ENCODE measurements around the gene MYRIP. TPM values are rescaled to one million over a fixed set of nuclear protein-coding genes. Genes with fewer than 3 reads are reported as not detected.
"Not testable (repeated sequence)": the region's sequence is repeated elsewhere in the genome, so short reads cannot be mapped to it uniquely, and the experiment has no call there.

The MYRIP gene
- total RNA-seq, 1 donor = not detected

GRCh38 chr3:40044487-40044886 is 235.1 kb downstream of the MYRIP start:
- Histone ChIP-seq H3K27me3 (ENCODE audit: insufficient read depth, low read length) (no peaks in the 10 kb centered on the region), H3K4me3 (ENCODE audit: low read length) (no peak overlapping the region), H3K9me3 (ENCODE audit: low read depth, low read length) (no peaks in the 10 kb centered on the region), H3K4me1 (ENCODE audit: insufficient read depth, low read length) (no peaks in the 10 kb centered on the region)

GRCh38 chr3:40045051-40045450 is 235.6 kb downstream of the MYRIP start:
- no peaks in the 10 kb centered on the region for H3K9me3 ChIP-seq (ENCODE audit: low read depth, low read length)
- H3K27me3 ChIP-seq (ENCODE audit: insufficient read depth, low read length) = no peaks in the 10 kb centered on the region
- H3K4me1 ChIP-seq (ENCODE audit: insufficient read depth, low read length) = no peaks in the 10 kb centered on the region
- no peak overlapping the region for H3K4me3 ChIP-seq (ENCODE audit: low read length)

GRCh38 chr3:40046149-40046548 is 236.7 kb downstream of the MYRIP start:
- no peak overlapping the region for H3K4me3 ChIP-seq (ENCODE audit: low read length)
- no peaks in the 10 kb centered on the region for H3K4me1 ChIP-seq (ENCODE audit: insufficient read depth, low read length)

GRCh38 chr3:40047406-40047805 is 238.0 kb downstream of the MYRIP start:
- Histone ChIP-seq H3K27me3 (ENCODE audit: insufficient read depth, low read length) (no peaks in the 10 kb centered on the region), H3K4me1 (ENCODE audit: insufficient read depth, low read length) (no peaks in the 10 kb centered on the region), H3K4me3 (ENCODE audit: low read length) (no peak overlapping the region), H3K9me3 (ENCODE audit: low read depth, low read length) (no peaks in the 10 kb centered on the region)

More at GRCh38 chr3:40046149-40046548, 236.7 kb downstream of the MYRIP start:
- no peaks in the 10 kb centered on the region for H3K27me3 ChIP-seq (ENCODE audit: insufficient read depth, low read length)
- no peaks in the 10 kb centered on the region for H3K9me3 ChIP-seq (ENCODE audit: low read depth, low read length)

- no peaks in the 10 kb centered on the region for H3K27me3 ChIP-seq (ENCODE audit: insufficient read depth, low read length)
- H3K9me3 ChIP-seq (ENCODE audit: low read depth, low read length) = no peaks in the 10 kb centered on the region
- no peak overlapping the region for H3K4me3 ChIP-seq (ENCODE audit: low read length)
- H3K4me1 ChIP-seq (ENCODE audit: insufficient read depth, low read length) = no peaks in the 10 kb centered on the region
These were observed 244.3 kb downstream of the MYRIP start for GRCh38 chr3:40053663-40054062.

- Histone ChIP-seq H3K4me3 (ENCODE audit: low read length) (no peak overlapping the region), H3K27me3 (ENCODE audit: insufficient read depth, low read length) (no peaks in the 10 kb centered on the region), H3K9me3 (ENCODE audit: low read depth, low read length) (no peaks in the 10 kb centered on the region), H3K4me1 (ENCODE audit: insufficient read depth, low read length) (no peaks in the 10 kb centered on the region)
These were observed 245.3 kb downstream of the MYRIP start for GRCh38 chr3:40054568-40055222.

GRCh38 chr3:40055361-40055760 is 246.0 kb downstream of the MYRIP start:
- no peak overlapping the region for H3K4me3 ChIP-seq (ENCODE audit: low read length)
- no peaks in the 10 kb centered on the region for H3K27me3 ChIP-seq (ENCODE audit: insufficient read depth, low read length)
- H3K4me1 ChIP-seq (ENCODE audit: insufficient read depth, low read length) = no peaks in the 10 kb centered on the region
- no peaks in the 10 kb centered on the region for H3K9me3 ChIP-seq (ENCODE audit: low read depth, low read length)

GRCh38 chr3:40055956-40056355 is 246.5 kb downstream of the MYRIP start:
- H3K4me3 ChIP-seq (ENCODE audit: low read length) = no peak overlapping the region
- no peaks in the 10 kb centered on the region for H3K9me3 ChIP-seq (ENCODE audit: low read depth, low read length)
- no peaks in the 10 kb centered on the region for H3K4me1 ChIP-seq (ENCODE audit: insufficient read depth, low read length)
- H3K27me3 ChIP-seq (ENCODE audit: insufficient read depth, low read length) = no peaks in the 10 kb centered on the region

- H3K27me3 ChIP-seq (ENCODE audit: insufficient read depth, low read length) = no peaks in the 10 kb centered on the region
- no peak overlapping the region for H3K4me3 ChIP-seq (ENCODE audit: low read length)
- H3K4me1 ChIP-seq (ENCODE audit: insufficient read depth, low read length) = no peaks in the 10 kb centered on the region
- no peaks in the 10 kb centered on the region for H3K9me3 ChIP-seq (ENCODE audit: low read depth, low read length)
These were observed 247.7 kb downstream of the MYRIP start for GRCh38 chr3:40057077-40057476.

GRCh38 chr3:40057786-40058185 is 248.4 kb downstream of the MYRIP start:
- H3K9me3 ChIP-seq (ENCODE audit: low read depth, low read length) = no peaks in the 10 kb centered on the region
- H3K4me1 ChIP-seq (ENCODE audit: insufficient read depth, low read length) = no peaks in the 10 kb centered on the region
- no peak overlapping the region for H3K4me3 ChIP-seq (ENCODE audit: low read length)
- H3K27me3 ChIP-seq (ENCODE audit: insufficient read depth, low read length) = no peaks in the 10 kb centered on the region

- Histone ChIP-seq H3K4me1 (ENCODE audit: insufficient read depth, low read length) (no peaks in the 10 kb centered on the region), H3K4me3 (ENCODE audit: low read length) (no peak overlapping the region), H3K27me3 (ENCODE audit: insufficient read depth, low read length) (no peaks in the 10 kb centered on the region), H3K9me3 (ENCODE audit: low read depth, low read length) (no peaks in the 10 kb centered on the region)
These were observed 259.2 kb downstream of the MYRIP start for GRCh38 chr3:40068636-40069035.

GRCh38 chr3:40070816-40071215 is 261.4 kb downstream of the MYRIP start:
- Histone ChIP-seq H3K27me3 (ENCODE audit: insufficient read depth, low read length) (no peaks in the 10 kb centered on the region), H3K9me3 (ENCODE audit: low read depth, low read length) (no peaks in the 10 kb centered on the region), H3K4me3 (ENCODE audit: low read length) (no peak overlapping the region), H3K4me1 (ENCODE audit: insufficient read depth, low read length) (no peaks in the 10 kb centered on the region)

GRCh38 chr3:40071683-40072238 is 262.4 kb downstream of the MYRIP start:
- H3K4me1 ChIP-seq (ENCODE audit: insufficient read depth, low read length) = no peaks in the 10 kb centered on the region
- H3K9me3 ChIP-seq (ENCODE audit: low read depth, low read length) = no peaks in the 10 kb centered on the region
- H3K27me3 ChIP-seq (ENCODE audit: insufficient read depth, low read length) = no peaks in the 10 kb centered on the region
- H3K4me3 ChIP-seq (ENCODE audit: low read length) = no peak overlapping the region

- Histone ChIP-seq H3K4me1 (ENCODE audit: insufficient read depth, low read length) (no peaks in the 10 kb centered on the region), H3K27me3 (ENCODE audit: insufficient read depth, low read length) (no peaks in the 10 kb centered on the region), H3K4me3 (ENCODE audit: low read length) (no peak overlapping the region), H3K9me3 (ENCODE audit: low read depth, low read length) (no peaks in the 10 kb centered on the region)
These were observed 264.1 kb downstream of the MYRIP start for GRCh38 chr3:40073310-40074007.

- H3K4me3 ChIP-seq (ENCODE audit: low read length); H3K27me3 ChIP-seq (ENCODE audit: insufficient read depth, low read length); H3K4me1 ChIP-seq (ENCODE audit: insufficient read depth, low read length); H3K9me3 ChIP-seq (ENCODE audit: low read depth, low read length): not testable (repeated sequence)
These were observed 267.7 kb downstream of the MYRIP start for GRCh38 chr3:40077139-40077538.
